NCI-H2196 treated with DMSO at 0.1 percent for 48 hours (cell line): ENCODE results near the gene HPD.
A peak's percentile ranks its signal among the peaks of the same experiment; 100 is the strongest.

Source experiments
- DNase-seq: peaks from one replicate; lab custom pipeline; 2025; ENCODE audit not compliant: unreplicated experiment; lab: John Stamatoyannopoulos, UW

The HPD gene

DNA sequence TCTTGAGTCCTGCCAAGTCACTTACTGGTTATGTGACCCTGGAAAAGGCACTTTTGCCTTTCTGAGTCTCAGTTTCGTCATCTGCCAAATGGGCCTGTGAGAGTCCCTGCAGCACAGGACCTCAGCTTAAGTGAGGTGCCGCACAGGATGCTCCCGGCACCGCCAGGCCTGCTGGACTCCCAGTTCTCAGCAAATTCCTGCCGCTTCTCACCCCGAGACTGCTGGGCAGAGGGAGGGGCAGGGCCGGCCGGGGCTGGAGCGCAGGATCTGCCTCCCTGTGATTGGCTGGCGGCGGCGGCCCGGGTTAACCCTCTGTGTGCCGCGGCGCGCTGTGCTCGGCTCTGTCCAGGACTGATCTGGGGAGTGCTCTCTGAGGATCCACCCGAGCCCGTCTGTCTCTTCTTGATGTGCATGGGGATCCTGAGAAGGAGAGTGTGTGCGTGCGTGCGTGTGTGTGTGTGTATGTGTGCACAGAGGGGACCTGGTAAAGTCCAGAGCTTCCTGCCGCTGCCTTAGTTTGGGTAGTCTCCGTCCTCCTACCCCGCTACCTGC, 46.3 kb downstream of the HPD start:
- peak; percentile 42 for DNase-seq

DNA sequence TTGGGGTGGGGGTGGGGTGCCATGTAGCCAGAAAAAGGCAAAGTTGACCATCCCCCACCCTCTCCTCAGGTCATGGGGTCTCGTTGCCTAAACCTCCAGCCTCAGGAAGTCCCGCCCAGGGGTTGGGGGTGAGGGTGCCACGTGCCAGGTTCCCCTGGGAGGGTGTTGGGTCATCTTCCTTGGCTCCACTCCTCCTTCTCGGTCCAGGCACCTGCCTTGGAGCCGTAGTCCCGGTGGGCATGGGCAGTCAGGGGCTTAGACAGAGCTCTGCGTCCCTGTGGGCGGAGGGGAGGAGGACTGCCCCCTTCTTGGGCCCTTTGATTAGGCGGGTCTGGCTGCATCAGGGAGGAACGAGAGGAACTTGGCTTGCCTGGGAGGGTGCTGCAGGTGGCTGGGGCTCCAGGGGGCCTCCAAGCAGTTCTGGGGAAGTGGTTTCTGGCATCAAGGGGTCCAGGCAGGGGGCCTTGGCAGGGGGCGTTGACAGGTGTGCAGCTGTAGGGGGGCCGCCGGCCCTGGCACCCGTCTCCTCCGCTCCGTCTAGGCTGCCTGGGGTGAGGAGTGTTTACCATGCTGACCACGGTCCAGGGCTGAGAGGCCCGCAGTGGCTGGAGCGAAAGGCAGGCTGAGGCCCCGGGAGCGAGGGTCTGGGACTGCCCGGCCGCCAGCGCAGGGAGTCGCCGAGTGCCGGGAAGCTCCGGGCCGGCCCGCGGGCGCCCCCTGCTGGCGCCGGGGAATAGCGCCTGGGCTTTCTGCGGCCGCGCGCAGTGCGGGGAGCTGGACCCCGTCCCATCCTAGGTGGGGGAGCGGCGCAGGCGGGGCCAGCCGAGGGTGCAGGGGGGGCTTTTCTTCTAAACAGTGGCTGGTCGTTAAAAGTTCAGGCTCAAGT, 47.0 kb downstream of the HPD start:
- peak; percentile 66 for DNase-seq

DNA sequence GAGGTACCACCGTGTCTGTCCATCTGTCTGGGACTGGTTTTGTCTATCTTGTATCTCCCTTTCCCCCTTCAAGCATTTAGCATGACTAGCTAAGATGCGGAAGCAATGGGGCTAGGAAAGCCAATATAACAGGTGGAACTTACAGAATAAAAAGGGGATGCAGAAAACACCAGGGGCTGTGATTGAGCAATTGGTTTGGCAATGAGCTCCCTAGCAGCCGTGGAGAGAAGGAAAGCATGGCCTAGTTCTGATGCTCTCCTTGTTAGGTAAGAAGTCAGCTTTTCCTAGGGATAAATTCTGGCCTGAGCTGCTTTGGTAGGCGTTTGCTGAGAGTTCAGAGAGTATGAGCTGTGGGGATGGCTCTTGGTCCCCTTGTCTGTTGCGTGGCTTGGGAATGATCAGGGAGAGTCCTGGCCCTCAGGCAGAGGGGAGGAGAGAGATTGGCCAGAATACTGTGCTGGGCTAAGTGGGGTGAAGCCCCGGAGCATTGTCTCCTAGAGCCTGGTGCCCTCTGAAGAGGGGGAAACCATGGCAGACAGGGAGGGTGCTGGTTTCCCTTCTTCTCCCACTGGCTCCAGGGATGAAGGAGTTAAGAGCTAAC, 47.7 kb downstream of the HPD start:
- DNase-seq, result no peak

DNA sequence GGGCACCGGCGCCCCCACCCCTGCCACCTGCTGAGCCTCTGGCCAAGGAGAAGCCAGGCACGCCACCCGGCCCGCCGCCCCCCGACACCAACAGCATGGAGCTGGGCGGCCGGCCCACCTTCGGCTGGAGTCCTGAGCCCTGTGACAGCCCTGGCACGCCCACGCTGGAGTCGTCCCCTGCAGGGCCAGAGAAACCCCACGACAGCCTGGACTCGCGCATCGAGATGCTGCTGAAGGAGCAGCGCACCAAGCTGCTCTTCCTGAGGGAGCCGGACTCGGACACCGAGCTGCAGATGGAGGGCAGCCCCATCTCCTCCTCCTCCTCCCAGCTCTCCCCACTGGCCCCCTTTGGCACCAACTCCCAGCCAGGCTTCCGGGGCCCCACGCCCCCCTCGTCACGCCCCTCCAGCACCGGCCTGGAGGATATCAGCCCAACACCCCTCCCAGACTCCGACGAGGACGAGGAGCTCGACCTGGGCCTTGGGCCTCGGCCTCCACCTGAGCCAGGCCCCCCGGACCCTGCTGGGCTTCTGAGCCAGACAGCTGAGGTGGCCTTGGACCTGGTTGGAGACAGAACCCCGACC, 48.3 kb downstream of the HPD start:
- no peak for DNase-seq

DNA sequence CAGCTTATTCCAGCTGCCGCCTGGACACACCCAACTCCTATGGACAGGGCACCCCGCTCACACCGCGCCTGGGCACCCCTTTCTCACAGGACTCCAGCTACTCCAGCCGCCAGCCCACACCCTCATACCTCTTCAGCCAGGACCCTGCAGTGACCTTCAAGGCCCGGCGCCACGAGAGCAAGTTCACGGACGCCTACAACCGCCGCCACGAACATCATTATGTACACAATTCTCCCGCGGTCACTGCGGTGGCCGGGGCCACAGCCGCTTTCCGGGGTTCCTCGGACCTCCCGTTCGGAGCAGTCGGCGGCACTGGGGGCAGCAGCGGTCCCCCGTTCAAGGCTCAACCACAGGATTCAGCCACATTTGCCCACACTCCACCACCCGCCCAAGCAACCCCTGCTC, 48.9 kb downstream of the HPD start:
- no peak for DNase-seq

DNA sequence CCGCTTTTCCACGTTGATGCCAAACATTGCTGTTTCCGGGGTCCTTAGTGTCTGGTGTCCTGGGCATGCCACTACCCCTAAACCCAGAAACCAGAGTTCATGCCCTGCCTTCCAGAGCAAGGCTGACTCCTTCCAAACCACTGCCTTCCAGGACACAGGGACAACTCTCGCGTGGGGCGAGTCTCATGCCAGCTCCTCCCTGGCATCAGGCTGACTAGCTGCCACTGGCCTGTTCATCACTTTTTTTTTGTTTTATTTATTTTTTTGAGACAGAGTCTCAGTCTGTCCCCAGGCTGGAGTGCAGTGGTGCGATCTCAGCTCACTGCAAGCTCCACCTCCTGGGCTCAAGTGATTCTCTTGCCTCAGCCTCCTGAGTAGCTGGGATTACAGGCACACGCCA, 50.0 kb downstream of the HPD start:
- DNase-seq, result no peak

DNA sequence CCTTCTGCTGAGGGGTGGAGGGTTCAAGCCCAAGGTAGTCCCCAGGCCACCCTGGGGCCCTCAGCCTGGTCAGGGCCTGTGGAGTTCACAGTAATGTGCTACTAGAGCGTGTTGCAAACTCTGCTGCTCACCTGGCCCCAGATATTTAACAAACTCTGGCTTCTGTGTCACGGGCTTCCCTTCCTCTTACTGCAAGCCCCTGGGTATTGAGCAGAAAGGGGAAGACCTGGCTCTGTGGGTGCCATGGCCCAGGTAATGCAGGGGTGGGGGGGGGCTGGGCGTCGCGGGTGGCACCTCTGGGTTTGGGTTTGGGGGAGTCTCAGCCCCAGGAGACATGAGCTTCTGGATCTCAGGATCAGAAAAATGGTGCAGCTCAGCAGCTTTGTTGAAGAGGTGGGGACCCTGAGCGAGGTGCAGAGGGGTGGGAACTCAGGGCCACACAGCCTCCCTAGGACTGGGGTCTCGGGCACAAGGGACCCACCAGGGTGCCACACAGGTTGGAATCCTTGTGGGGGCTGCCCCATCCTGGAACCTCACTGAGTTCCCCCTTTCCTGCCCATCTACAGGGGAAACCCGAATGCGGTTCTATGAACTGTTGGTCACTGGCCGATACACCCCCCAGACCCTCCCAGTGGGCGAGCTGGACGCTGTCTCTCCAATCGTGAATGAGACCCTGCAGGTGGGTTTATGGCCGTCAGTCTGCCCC, 50.9 kb downstream of the HPD start:
- no peak for DNase-seq

DNA sequence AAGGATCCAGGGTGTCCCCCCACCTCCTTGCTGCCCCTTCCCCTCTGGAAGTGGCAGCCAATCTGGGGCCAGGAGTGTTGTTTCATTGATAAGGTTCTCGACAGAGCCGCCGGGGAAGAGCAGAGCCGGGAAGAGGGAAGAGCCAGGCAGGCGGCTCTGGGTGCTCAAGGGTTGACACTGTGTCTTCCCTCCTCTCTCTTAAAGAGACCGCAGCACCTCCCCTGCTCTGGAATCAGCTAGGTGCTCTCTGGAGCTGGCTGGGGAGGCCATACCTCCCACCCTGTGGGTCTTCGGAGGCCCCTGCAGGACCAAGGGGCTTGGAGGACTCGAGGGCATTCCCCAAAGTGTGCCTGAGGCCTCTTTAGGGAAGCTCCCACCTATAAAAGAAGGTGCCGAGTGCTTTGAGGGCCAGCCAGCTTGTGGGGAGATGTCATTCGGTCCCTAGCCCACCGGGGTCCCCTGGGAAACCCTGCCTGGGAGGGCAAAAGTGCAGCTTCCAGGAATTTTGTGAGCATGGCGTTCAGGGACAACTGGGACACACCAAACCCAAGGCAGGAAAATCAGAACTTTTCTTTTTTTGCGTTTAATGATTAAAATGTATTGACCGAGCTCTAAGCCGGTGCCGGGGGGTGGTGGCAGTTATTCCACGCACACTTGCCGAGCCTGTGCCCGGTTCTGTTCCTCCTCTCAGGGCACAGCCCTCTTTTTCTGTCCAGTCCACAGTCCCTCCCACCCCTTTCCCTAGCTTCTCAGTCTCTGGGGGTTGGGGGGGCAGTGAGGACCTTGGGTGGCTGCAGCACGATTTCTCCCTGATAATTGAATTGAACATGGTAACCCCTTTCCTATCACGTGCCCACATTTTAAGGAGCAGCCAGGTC, 51.9 kb downstream of the HPD start:
- DNase-seq, result no peak

DNA sequence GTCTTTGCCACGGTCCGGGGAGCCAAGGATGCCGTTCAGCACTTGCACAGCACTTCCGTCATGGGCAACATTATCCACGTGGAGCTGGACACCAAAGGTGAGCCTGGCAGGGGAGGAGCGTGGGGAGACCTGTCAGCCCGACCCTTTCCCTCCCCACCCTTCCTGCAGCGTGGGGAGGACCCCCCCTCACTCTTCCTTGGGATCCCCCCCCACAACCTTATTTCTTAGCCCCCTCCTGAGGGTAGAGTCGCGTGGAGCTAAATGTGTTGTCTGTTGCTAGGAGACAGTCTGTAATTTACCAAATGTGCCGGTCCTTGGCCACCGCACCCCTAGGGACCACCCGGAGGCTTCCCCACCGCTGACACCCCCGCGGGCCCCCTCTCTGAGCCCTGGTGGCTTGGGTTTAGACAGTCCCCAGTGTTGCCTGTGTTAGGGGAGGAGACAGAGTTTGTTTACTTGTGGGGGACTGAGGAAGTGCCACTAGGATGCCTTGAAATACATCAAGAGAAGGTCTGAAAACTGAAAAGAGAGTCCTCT, 52.6 kb downstream of the HPD start:
- DNase-seq, result no peak

DNA sequence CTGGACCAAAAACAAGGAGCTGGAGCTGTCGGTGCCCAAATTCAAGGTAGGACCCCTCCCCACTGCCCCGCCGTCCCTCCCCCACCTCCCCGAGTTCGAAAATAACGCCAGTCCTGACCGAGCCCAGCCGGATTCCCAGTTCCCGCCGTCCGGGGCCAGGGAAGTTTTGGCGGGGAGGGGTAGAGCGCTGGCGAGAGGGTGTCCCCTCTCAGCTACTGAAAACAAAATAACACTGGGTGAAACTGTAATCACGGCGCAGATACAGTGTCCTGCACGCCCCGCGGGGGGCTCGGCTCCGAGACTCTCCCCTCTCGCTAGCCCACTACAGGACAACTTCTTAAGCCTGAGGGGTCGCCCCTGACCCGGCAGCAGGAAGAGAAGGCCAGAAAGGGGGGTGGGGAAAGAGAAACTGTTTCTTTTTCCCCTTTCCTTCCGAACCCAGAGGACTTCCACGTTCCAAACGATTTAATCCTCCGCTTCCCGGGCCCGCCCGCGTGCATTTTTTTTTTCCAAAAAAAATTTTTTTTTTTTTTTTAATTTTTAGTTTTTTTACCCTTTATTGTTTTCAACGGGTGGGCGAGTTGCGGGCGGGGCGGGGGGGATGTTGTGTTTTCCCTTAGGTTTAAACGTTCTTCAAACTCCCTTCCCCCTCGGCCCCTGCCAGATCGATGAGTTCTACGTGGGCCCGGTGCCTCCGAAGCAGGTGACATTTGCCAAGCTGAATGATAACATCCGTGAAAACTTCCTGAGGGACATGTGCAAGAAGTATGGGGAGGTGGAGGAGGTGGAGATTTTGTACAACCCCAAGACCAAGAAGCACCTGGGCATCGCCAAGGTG, 53.3 kb downstream of the HPD start:
- no peak for DNase-seq

DNA sequence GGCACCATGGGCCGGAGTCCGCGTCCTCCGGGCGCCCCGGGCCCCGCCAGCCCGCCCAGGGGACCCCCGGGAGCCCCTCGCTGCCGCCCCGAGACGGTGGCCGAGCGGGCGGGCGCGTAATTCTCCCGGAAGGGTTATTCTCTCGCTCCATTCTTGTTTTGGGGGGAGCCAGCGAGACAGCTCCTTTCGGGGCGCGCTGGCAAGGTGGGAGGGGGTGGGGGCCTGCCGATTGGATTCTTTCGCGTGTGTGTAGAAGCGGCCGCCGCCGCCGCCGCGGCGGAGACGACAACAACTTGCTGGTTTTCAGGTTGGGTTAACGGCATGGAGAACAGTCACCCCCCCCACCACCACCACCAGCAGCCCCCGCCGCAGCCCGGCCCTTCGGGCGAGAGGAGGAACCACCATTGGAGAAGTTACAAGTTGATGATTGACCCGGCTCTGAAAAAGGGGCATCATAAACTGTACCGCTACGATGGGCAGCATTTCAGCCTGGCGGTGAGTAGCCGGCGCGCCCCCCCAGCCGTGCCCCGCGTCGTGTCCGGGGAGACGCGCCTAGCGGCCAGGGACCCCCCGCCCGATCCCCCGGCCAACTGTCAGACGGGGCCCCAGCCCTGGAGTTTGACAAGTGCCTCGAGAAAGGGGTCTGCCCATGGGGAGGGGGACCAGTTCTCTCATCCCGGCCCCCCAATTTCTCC, 54.1 kb downstream of the HPD start:
- no peak for DNase-seq

DNA sequence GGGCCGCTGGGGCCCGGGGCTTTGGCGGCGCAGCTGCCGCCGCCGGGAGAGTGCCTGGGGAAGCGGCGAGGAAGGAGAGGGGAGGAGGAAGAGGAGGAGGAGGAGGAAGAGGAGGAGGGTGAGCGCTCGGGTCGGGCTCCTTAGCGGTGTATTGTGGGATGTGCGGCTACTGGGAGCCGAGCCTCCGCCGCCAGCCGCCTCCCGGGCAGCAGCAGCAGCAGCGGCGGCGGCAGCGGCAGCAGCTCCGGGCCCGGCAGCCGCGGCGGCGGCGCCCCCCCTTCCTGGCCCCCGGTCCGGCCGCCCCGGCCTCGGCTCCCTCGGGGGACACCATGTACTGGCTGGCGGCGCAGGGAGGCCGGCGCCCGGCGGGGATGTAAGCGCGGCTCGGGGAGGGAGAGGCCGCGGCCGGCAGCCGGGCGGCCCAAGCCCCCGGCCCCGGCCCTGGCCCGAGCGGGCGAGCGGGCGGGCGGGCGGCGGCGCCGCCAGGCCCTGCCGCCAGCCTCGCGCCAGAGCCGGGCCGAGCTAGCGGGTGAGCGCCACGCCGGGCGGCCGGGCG, 54.7 kb downstream of the HPD start, which contains the start of gene SETD1B:
TSS of gene SETD1B (plus strand) at position 149 of the 556 bp plus-strand sequence. CDS start 729 bp downstream, outside the sequence.
- no peak for DNase-seq

DNA sequence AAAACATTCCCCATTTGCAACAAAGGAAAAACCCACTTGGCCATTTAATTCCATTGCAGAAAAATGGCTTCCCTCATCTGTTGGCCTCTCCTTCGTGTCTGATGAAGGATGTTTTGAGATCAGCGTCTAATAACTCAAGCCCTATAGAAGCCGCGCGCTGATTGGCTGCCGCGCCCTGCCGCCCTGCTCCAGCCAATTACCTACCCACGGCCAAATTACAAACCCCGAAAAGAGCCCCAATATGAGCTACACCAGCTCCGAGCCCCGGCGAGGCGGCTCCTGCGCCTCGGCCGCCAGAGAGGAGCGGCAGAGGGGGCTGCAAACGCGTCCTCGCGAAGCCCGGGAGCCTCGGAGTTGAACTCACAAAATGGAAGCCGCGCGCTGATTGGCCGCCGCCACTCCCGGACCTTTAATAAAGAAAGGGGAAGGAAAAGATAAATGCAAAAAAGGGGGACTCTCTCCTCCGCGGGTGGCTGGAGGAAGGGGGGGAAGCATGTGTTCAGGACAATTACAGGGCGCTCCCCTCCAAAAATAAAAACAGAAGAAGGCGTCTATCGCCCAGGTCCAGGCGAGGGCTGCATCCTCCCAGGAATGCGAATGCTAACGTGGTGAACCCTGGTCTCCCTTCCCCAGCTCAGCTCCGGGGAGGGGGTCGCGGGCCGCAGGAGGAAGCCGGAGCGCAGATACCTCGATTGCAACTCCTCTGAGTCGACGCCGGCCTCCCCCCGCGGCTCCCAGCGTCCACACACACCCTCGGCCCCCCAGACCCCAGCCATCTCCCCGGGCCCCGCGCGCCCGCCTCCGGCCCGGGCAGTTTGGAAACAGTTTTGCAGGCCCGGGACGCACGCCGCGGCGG, 55.6 kb downstream of the HPD start:
- DNase-seq, result peak; percentile 83

DNA sequence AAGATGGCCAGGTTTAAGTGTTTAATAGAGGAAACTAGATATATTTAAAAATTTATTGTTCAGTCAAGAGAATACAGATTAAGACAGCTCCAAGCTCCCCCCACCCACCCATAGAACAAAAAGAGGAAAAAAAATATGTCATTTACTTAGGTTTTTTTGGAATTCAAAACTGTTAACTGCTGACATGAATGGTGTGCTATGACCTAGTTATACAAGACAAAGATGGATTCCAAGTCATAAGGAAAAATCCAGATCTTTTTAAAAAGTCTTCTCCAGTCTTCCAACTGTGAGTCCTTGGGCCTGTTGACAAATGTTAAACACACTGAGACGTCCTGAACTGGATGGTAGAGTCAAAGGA, 56.2 kb downstream of the HPD start:
- DNase-seq, result no peak

DNA sequence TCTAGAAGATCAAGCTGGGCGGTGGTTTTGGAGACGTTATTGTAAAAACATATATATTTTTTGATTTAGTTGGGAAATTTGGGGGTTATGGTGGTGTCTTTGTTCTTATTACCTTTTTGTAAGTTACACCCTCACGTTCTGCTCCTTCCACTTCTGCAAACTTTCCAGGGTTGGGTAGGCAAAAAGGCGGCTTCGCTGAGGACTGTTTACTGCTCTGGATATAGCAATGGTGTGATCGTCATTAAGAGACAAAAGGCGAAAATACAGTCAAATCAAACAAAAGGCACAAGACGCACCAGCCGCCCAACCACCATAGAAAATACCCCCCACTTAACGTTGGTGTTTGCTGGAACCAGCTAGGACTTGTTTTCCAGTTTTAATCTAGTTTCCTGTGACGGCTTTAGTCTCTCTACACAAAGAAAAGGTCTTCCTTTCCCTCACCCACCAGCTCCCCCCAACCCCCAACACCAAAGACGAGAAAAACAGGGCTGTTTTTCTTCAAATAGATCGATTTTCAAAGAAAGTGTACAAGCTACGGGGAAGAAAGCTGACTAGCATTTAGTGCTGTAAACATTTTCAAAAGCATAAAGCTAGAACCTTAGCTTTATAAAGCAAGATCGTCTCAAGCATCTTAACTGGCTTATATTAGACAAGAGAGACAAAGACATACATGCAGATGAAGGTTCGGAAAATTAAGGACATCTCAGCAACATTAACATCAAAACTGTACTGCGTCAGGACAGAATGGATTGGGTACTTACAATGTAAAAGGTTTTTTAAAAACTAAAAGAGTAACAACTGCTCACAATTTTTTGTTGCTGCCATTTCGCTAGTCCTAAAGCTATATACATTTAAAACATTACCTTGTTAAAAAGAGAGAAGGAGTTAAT, 56.8 kb downstream of the HPD start:
- DNase-seq, result peak; percentile 12
